Hepatocyte (in vitro differentiated cells): ENCODE data around the gene MXD4.

Experiments used
- CTCF ChIP-seq: fragments of 200-600 bp; sonication (generic); IDR thresholded peaks from 2 replicates; pipeline ENCODE4 v1.5.1; 2016; ENCODE audit warnings: antibody characterized with exemption, mild to moderate bottlenecking; ENCODE audit not compliant: poor library complexity
- EZH2 ChIP-seq: fragments of 200-600 bp; sonication (generic); IDR thresholded peaks from 2 replicates; pipeline ENCODE4 v1.6.1; 2016; ENCODE audit warnings: antibody characterized with exemption, mild to moderate bottlenecking, borderline replicate concordance
- EZH2phosphoT487 ChIP-seq: fragments of 200-600 bp; sonication (generic); IDR thresholded peaks from one replicate; pipeline ENCODE4 v1.6.1; 2018; ENCODE audit warnings: antibody characterized with exemption, mild to moderate bottlenecking, low read depth, moderate library complexity; ENCODE audit not compliant: unreplicated experiment, severe bottlenecking

DNA sequence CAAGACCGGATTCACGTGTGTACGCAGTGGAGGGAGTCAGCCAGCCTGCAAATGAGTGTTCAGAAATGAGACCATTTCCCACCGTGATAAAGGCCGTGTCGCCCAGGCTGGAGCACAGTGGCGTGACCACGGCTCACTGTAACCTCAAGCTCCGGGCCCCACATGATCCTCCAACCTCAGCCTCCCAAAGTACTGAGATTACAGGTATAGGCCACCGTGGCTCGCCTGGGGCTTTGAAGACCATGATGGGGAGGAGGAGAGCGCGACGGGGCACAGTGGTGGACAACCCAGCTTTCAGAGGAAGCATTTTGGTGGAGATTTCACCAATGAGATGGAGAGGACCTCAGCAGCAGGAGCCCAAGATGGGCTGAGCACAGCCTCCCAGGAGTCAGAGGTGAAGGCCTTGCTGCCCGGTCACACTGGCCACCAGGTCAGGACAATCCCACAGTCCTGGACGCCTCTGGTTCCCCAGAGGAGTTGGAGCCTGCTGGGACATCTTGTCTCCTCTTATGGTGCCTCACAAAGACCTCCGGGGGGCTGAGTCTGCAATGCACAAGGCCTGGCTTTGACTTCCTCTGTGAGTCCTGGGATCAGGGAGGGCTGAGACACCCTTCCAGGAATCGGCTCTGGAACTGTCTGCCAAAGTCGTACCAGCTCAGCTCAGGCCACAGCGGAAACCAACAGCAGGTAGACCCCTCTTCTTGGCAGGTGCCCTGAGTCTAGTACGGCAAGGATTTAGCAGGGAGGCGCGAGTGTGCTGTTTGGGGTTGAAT lies 22.4 kb upstream of the MXD4 start:
- TF ChIP-seq CTCF (no peak), EZH2phosphoT487 (no peak), EZH2 (no peak)
